GM19467 (cell line): ENCODE data around the gene EPHB1.
"Not testable (repeated sequence)": the region's sequence is repeated elsewhere in the genome, so short reads cannot be mapped to it uniquely, and the experiment has no call there.

Experiments used
- ATAC-seq: cut with Tn5 transposase; IDR thresholded peaks from one replicate; pipeline ENCODE4 v1.9.1; 2021; ENCODE audit warnings: mild to moderate bottlenecking, moderate library complexity; ENCODE audit not compliant: unreplicated experiment

The EPHB1 gene

DNA sequence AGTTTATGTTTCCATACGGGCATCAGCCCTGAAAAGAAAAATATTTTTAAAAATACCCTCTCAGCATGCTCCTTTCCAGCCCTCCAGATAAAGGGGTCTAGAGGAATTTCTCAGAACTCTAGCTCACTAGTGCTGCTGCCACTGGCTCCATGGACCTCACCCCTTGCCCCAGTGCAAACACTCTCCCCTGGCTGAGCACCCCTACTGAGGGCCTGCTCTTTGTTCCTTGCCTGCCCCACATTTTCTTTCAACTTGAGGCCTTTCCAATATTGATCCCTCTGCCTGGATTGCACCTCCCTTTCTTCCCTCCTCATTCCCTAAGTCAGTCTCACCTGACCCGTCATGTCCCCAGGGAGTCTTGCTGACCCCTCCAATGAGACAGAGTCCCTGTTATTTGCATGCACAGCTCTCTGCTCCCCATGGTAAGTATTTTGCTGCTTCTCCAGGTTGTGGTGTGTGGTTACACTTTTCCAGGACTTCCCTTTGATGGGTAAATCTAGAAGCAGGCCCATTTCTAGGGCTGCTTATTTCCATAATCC, 196.5 kb downstream of the EPHB1 start:
- no peak for ATAC-seq

DNA sequence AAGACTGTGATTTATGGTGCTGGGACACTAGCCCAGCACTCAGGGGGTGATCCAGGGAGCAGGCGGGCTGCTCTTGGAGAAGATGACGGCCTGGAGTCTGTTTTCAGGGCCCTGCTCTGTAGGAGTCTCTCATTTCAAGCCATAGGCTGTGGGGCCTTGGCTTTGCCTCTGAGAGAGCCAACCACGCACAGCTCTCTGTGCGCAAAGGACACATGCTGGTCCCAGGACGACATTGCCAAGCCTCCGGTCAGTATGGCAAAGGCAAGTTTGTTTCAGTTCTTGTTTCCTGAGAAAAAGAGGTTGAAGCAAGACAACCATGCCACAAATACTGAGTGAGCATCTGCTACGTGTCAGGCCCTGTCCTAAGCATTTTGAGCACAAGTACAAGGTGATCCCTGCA, 197.1 kb downstream of the EPHB1 start:
- no peak for ATAC-seq

GRCh38 chr3:134992586-134992985, 197.5 kb downstream of the EPHB1 start:
- ATAC-seq, result no peak

DNA sequence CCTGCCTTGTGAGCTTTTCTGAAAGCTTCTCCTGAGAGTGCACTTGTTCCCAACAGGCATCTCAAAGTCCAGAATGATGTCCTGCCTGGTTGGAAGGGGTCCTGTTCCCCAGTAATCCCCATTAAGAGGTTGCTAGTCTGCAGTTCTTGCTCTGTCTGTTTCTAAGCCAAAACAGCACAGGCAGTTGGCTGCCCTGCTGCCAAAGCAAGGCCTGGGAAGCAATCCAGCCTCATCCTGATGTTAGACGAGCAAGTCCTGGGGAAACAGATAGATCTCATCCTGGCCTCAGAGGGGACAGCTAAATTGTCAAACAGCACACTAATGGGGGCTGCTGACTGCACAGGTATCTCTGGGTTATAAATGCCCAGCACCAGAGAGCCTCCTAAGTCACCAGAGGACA, 198.0 kb downstream of the EPHB1 start:
- no peak for ATAC-seq

GRCh38 chr3:134998158-134998557, 203.1 kb downstream of the EPHB1 start:
- no peak for ATAC-seq

DNA sequence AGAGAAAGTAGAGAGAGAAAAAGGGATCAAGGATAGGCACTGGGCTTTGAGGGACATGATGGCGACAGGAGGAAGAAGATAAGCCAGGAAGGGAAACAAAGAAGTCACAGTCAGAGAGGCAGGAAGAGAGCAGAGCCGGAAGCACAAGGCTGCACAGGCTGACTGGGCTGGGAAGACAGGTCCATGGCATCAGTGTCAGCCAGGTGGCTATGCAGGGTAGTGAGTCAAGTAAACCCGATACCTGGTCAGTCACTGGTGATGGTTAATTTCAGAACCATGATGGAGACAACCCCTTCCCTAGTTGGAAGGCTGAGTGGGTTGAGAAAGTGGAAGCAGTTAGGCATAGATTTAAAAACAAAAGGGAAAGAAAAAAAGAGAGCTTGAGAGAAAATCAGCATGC, 203.8 kb downstream of the EPHB1 start:
- ATAC-seq, result no peak

GRCh38 chr3:135000465-135000864, 205.4 kb downstream of the EPHB1 start:
- no peak for ATAC-seq

DNA sequence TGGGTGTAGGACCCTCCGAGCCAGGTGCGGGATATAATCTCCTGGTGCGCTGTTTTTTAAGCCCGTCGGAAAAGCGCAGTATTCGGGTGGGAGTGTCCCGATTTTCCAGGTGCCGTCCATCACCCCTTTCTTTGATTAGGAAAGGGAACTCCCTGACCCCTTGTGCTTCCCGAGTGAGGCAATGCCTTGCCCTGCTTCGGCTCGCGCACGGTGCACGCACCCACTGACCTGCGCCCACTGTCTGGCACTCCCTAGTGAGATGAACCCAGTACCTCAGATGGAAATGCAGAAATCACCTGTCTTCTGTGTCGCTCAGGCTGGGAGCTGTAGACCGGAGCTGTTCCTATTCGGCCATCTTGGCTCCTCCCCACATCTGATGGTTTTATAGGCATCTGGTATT, 210.6 kb downstream of the EPHB1 start:
- not testable (repeated sequence) for ATAC-seq

DNA sequence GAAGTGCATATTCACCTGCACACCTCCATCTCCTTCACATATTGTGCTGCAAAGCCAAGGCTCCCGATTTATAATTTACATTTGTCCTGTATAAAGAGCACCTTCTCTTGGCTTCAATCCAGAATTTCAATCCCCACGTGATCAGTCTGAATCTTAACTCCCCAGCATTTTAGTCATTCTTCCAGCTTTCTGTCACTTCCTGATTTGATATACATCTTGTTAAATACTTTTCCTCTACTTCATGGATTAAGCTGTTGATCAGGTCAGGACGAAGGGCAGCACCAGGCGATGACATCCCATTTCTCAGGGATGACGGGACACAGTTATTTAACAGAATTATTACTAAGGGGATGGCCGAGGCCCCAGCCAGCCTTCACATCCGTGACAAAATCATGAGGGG, 212.5 kb downstream of the EPHB1 start:
- ATAC-seq, result no peak

DNA sequence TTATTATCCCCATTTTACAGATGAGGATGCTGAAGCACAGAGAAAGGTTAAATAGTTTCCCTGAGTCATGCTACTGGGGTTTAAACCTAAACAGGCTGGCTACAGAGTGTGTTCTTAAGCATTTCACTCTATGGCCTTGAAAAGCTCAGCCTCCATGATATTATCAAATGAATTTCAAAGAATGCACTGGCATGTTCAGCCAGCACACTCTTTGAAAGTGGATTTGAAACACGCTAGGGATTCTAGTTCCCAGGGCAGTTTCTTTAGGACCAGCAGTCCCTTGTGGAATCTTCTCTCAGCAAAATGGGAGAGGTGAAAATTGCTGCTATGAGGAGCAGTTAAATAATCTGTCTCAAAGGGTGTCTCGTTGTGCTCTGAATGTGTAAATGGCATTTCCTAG, 213.3 kb downstream of the EPHB1 start:
- no peak for ATAC-seq

DNA sequence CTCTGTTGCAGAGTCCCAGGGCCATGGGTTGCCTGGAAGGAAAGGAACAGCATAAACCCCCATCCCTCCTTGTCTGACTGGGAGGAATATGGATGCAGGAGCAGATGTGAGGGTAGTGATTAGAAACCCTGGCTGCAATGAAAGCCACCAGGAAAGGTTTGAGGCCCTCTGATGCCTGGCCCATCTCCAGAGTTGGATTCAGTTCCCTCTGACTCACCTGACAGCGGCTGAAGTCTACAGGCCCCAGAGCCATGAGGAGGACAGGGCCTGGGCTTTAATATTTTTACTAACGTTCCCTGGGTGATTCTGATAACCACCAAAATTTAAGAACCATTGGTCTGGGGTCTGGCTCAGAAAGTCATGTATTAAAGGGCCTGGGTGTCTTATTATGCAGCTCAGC, 214.0 kb downstream of the EPHB1 start:
- no peak for ATAC-seq

DNA sequence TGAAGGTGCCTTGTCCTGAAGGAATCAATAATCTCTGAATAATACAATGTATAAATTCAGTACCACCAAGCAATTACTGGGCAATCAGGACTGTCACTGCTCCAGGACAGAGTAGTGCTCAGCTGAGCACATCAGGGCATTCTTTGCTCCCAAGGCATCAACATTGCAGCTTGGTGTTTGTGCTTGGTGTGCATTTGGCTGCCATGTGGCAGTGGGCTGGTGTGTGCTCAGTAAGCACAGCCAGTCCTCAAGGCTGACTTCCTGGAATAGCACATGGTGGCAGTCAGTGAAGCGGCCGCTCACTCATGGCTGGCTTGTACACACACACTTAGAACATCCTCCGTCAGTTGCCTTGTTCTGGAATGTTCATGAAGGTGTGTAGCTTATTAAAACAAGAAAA, 217.0 kb downstream of the EPHB1 start:
- ATAC-seq, result no peak

DNA sequence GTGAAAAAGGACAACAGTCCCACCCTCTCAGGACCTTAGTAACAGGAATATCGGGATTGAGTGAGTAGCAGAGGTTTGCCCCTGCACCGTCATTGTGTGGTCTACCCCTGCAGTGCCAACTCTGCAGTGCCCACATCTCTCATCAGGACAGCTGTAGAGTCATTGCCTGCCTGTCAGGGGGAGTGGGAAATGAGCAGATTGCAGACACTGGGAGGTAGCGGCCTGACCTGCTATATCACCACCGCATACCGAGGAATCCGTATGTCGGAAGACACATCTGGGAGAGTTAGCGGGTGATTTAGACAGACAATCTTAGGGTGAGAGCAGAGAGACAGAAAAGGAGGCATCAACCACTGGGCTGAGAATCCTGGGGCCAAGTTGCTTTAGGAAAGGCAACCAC, 218.1 kb downstream of the EPHB1 start:
- ATAC-seq, result no peak

- ATAC-seq, result no peak
Measured at GRCh38 chr3:135014566-135014965, 219.5 kb downstream of the EPHB1 start.

DNA sequence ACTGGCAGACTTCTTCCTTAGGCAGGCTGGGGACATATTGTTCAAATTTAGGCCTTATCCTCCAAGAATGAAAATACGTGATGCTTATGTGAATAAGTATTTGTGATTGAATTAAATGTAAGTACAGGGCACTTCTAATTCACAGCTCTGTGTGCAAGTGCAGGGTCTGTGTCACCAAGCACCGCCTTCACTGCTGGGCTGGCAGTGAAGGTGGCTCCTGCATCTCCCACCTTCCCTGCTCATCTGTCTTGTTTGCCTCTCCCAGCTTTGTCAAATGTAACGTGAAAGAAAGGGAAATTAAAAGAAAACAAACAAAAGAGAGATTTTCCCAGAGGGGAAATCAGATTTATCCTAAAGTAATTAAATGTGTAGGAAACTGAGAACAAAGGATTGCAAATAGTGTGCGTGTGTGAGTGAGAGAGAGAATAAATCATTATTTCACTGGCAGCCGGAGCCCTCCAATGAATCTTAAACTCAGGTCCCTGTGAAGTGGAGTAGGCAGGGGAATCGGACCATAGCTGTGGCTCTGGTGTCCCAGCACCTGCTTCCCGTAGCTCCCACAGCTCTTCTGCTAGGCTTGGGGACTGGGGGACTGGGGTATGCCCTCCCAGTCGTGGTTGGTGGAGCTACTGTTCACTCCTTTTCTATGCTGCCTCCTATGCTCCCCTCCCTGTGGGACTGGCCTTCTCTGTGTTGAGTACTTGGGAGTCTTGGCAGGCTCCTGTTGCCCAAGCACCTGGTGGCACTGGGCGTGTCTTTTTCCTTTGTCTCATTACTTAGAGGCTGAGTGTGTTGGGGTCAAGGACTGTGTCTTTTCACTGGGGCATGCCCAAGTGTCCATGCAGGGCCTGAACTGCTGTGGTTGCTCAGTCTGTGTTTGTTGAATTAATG, 222.2 kb downstream of the EPHB1 start:
- no peak for ATAC-seq

- peak; percentile 72 for ATAC-seq
Measured at GRCh38 chr3:135018149-135018923, 223.3 kb downstream of the EPHB1 start.

GRCh38 chr3:135020181-135020580, 225.1 kb downstream of the EPHB1 start:
- no peak for ATAC-seq

DNA sequence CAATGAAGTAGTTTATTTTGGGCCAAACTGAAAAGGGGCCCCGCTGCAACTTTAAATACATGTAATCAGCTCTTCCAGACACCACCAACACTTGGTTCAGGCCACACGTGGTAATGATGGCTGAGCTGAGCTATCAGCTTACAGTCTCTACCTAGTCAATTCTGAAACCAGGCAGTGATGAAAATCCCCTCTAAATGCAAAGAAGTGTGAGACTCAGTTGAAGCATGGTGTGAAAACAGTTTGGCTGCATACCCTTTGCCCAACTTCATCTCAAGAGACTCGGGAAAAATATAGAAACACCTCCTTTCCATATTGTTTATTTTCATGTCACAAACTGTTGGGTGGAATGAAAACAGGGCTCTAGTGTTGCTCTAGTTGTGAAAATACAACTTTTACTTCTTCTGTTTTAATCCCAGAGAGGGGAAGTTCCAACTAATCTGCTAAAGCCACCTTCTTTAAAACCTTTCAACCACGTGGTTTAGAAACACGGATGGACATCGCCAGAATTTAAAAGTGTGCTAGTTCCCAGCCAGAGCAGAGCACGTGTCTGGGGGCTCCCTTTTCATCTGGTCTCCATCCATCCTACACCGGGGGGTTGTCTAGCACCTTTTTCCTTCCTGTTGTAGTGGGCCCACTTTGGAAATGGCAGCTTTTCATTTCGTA, 229.1 kb downstream of the EPHB1 start:
- ATAC-seq, result no peak

DNA sequence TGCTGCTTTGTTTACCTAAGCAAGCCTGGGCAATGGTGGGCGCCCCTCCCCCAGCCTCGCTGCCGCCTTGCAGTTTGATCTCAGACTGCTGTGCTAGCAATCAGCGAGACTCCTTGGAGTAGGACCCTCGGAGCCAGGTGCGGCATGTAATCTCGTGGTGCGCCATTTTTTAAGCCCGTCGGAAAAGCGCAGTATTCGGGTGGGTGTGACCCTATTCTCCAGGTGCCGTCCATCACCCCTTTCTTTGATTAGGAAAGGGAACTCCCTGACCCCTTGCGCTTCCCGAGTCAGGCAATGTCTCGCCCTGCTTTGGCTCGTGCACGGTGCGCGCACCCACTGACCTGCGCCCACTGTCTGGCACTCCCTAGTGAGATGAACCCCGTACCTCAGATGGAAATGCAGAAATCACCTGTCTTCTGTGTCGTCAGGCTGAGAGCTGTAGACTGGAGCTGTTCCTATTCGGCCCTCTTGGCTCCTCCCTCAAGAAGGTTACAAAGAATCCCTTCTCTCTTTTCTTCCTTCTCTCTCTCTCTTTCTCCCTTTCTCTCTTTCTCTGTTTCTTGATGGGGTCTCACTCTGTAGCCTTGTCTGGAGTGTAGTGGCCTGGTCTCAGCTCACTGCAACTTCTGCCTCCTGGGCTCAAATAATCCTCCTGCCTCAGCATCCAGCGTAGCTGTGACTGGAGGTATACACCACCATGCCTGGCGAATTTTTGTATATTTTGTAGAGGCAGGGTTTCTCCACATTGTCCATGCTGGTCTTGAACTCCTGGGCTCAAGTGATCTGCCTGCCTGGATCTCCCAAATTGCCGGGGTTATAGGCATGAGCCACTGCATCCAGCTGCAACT, 235.9 kb downstream of the EPHB1 start:
- not testable (repeated sequence) for ATAC-seq

DNA sequence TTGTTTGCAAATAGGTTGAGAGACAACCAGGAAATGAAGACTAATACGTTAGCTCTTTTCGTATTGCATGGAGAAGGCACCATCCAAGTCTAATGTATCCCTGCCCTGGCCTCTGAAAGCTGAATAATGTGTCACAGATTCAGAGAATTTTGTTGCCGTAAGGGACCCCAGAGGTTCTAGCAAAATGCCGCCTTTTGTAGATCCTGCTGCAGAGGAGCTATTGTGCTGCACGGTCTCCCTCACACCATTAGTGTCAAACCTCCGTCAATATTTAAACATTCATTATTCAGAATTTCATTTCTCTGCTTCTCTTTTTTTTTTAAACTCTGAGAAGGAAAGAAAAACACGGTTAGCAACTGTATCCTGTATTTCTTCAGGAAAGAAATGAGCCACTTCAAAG, 238.7 kb downstream of the EPHB1 start:
- no peak for ATAC-seq
